Measurements from ENCODE around the gene FNDC3B.

GRCh38 chr3:172112734-172113120 is 73.3 kb downstream of the FNDC3B start:
- TF ChIP-seq CTCF (IDR thresholded peaks at IDR 0.05) (no peak), EZH2 (IDR thresholded peaks at IDR 0.05; ENCODE audit: borderline replicate concordance, insufficient read depth, low read depth, low read length, poor library complexity, severe bottlenecking) (no peak)

Measured in B cell (primary cell).